ENCODE results near the gene MICALL2. TPM values are rescaled to one million over a fixed set of nuclear protein-coding genes. Genes with fewer than 3 reads are reported as not detected.
"Not testable (repeated sequence)": the region's sequence is repeated elsewhere in the genome, so short reads cannot be mapped to it uniquely, and the experiment has no call there.

Gene MICALL2
- total RNA-seq, 1 donor from 2014 or later, result 28.0 TPM

- H3K4me1 Mint-ChIP-seq (ENCODE audit: low read depth, unreplicated experiment), result peaks cover 2% of the 10 kb centered on the region
- H3K27ac Mint-ChIP-seq (ENCODE audit: unreplicated experiment), result no peak overlapping the region
- peaks cover 3% of the 10 kb centered on the region for H3K27me3 Mint-ChIP-seq (ENCODE audit: unreplicated experiment)
- H3K36me3 Mint-ChIP-seq (ENCODE audit: unreplicated experiment), result no peaks in the 10 kb centered on the region
- no peak for DNase-seq
- no peak overlapping the region for H3K4me3 Mint-ChIP-seq (ENCODE audit: unreplicated experiment)
- no peak for TF ChIP-seq CTCF (IDR thresholded peaks at IDR 0.05; ENCODE audit: partially characterized antibody, unreplicated experiment)
- H3K9me3 Mint-ChIP-seq (ENCODE audit: unreplicated experiment), result no peaks in the 10 kb centered on the region
Observed at GRCh38 chr7:1446620-1447032, 12.6 kb downstream of the MICALL2 start.

GRCh38 chr7:1446026-1446425 lies 13.2 kb downstream of the MICALL2 start:
- H3K9me3 Mint-ChIP-seq (ENCODE audit: unreplicated experiment); H3K4me1 Mint-ChIP-seq (ENCODE audit: low read depth, unreplicated experiment); H3K27me3 Mint-ChIP-seq (ENCODE audit: unreplicated experiment); H3K36me3 Mint-ChIP-seq (ENCODE audit: unreplicated experiment); DNase-seq; H3K27ac Mint-ChIP-seq (ENCODE audit: unreplicated experiment); H3K4me3 Mint-ChIP-seq (ENCODE audit: unreplicated experiment): not testable (repeated sequence)

- H3K36me3 Mint-ChIP-seq (ENCODE audit: unreplicated experiment), result no peaks in the 10 kb centered on the region
- H3K27me3 Mint-ChIP-seq (ENCODE audit: unreplicated experiment), result peaks cover 2% of the 10 kb centered on the region
- no peak overlapping the region for H3K27ac Mint-ChIP-seq (ENCODE audit: unreplicated experiment)
- no peaks in the 10 kb centered on the region for H3K9me3 Mint-ChIP-seq (ENCODE audit: unreplicated experiment)
- DNase-seq, result no peak
- no peak overlapping the region for H3K4me3 Mint-ChIP-seq (ENCODE audit: unreplicated experiment)
- no peak for TF ChIP-seq CTCF (IDR thresholded peaks at IDR 0.05; ENCODE audit: partially characterized antibody, unreplicated experiment)
- peaks cover under 1% of the 10 kb centered on the region for H3K4me1 Mint-ChIP-seq (ENCODE audit: low read depth, unreplicated experiment)
Observed at GRCh38 chr7:1445341-1445740, 13.9 kb downstream of the MICALL2 start.

- Mint-ChIP-seq H3K9me3 (ENCODE audit: unreplicated experiment) (no peaks in the 10 kb centered on the region), H3K27ac (ENCODE audit: unreplicated experiment) (no peak overlapping the region), H3K36me3 (ENCODE audit: unreplicated experiment) (no peaks in the 10 kb centered on the region), H3K27me3 (ENCODE audit: unreplicated experiment) (peaks cover 2% of the 10 kb centered on the region), H3K4me1 (ENCODE audit: low read depth, unreplicated experiment) (no peaks in the 10 kb centered on the region), H3K4me3 (ENCODE audit: unreplicated experiment) (no peak overlapping the region)
- no peak for TF ChIP-seq CTCF (IDR thresholded peaks at IDR 0.05; ENCODE audit: partially characterized antibody, unreplicated experiment)
- no peak for DNase-seq
Observed at GRCh38 chr7:1444925-1445322, 14.3 kb downstream of the MICALL2 start.

GRCh38 chr7:1444214-1444924 lies 14.9 kb downstream of the MICALL2 start:
- Mint-ChIP-seq H3K27ac (ENCODE audit: unreplicated experiment) (no peak overlapping the region), H3K27me3 (ENCODE audit: unreplicated experiment) (peaks cover 4% of the 10 kb centered on the region), H3K4me3 (ENCODE audit: unreplicated experiment) (no peak overlapping the region), H3K36me3 (ENCODE audit: unreplicated experiment) (no peaks in the 10 kb centered on the region), H3K9me3 (ENCODE audit: unreplicated experiment) (no peaks in the 10 kb centered on the region), H3K4me1 (ENCODE audit: low read depth, unreplicated experiment) (no peaks in the 10 kb centered on the region)
- no peak for TF ChIP-seq CTCF (IDR thresholded peaks at IDR 0.05; ENCODE audit: partially characterized antibody, unreplicated experiment)
- no peak for DNase-seq

GRCh38 chr7:1443587-1444200 lies 15.6 kb downstream of the MICALL2 start:
- not testable (repeated sequence) for H3K36me3 Mint-ChIP-seq (ENCODE audit: unreplicated experiment); H3K9me3 Mint-ChIP-seq (ENCODE audit: unreplicated experiment); H3K27me3 Mint-ChIP-seq (ENCODE audit: unreplicated experiment); H3K4me3 Mint-ChIP-seq (ENCODE audit: unreplicated experiment); H3K27ac Mint-ChIP-seq (ENCODE audit: unreplicated experiment); DNase-seq; H3K4me1 Mint-ChIP-seq (ENCODE audit: low read depth, unreplicated experiment)
